GM18873 (cell line): Measurements from ENCODE around the gene FCN3.

Experiments used
- ATAC-seq: cut with Tn5 transposase; IDR thresholded peaks from one replicate; pipeline ENCODE4 v1.9.1; 2021; ENCODE audit warnings: mild to moderate bottlenecking, moderate library complexity, moderate number of reproducible peaks; ENCODE audit not compliant: unreplicated experiment, low FRiP score

Gene FCN3

GRCh38 chr1:27381969-27382762 is 7.5 kb upstream of the FCN3 start:
- ATAC-seq, result no peak

- ATAC-seq, result no peak
Measured at GRCh38 chr1:27380766-27381733, 6.4 kb upstream of the FCN3 start.

DNA sequence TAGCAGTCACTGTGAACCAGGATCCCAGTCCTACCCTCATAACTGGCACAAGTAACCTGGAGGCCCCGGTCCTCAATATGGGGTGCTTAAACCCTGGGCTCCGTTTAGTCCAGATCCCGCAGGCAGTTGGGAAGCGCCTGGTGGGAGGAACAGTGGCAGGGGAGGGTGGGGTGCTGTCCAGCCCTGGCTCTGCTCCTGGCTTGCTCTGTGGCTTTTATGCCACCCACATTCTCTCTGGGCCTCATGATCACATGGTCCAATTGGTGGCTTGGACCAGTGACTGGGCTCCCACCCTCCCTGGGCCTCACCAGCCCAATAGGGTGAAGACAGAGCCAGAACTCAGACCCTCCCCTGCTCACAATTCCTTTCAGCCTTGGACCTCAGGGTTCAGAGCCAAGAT is 5.6 kb upstream of the FCN3 start:
- no peak for ATAC-seq

- no peak for ATAC-seq
Measured at GRCh38 chr1:27379564-27380122, 5.0 kb upstream of the FCN3 start.

- no peak for ATAC-seq
Measured at GRCh38 chr1:27377760-27378495, 3.3 kb upstream of the FCN3 start.

DNA sequence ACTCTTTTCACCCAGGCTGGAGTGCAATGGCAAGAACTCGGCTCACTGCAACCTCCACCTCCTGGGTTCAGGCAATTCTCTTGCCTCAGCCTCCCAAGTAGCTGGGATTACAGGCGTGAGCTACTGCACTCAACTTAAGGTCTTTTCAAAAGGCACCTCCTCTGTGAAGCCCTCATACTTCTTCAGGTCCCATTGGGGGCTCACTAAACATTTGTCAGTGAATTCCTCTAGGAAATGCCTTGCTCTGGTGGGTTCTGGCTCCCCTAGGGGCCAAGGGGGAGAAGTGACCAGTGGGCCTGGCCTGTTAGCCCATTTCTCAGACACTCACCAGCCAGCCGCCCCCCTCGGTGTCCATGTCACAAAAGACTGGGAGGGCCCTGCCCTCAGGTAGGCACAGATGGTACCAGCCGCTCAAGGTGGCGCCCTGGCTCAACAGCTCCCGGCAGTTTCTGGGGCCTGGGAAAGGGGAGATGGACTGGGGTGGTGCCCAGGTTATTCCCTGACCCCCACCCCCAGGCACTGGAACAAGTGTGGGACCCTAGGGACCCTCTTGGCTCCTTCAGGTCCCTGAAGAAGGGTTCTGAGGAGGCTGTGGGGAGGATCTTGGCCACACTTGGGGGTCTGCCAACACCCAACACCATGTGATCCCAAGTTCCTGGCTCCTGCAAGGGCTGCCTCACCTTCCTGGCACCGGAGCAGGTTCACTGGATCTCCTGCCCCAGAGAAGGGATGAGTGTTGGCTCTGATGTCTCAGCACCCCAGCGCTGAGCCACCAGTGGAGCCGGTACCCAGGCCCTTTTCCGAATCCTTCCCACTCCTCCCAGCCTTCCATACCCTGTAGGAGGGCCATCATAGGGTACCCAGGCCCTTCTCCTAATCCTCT is 1.6 kb downstream of the FCN3 start:
- no peak for ATAC-seq

DNA sequence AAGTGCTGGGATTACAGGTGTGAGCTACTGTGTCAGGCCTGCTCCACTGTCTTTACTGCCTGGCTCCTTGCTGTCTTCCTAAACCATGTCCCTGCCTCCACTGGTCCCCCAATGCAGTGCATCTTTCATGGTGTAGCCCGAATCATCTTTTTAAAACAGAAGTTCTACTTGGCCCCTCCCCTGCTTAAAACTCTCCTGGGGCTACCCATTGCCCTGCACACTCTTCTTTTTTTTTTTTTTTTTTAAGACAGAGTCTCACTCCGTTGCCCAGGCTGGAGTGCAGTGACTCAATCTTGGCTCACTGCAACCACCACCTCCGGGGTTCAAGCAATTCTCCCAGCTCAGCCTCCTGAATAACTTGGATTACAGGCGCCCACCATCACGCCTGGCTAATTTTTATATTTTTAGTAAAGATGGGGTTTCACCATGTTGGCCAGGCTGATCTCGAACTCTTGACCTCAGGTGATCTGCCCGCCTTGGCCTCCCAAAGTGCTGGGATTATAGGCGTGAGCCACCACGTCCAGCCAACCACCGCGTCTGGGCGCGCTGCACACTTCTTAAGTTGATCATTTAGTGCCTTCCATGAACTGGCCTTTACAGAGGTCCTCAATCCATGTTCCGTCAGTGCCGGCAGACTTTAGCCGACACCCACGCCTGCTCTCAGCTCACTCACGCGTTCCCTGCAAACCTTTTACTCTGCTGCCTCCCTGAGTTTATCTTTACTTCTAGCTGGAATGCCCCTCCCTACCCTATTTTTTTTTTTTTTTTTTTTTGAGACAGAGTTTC is 2.4 kb downstream of the FCN3 start:
- no peak for ATAC-seq

DNA sequence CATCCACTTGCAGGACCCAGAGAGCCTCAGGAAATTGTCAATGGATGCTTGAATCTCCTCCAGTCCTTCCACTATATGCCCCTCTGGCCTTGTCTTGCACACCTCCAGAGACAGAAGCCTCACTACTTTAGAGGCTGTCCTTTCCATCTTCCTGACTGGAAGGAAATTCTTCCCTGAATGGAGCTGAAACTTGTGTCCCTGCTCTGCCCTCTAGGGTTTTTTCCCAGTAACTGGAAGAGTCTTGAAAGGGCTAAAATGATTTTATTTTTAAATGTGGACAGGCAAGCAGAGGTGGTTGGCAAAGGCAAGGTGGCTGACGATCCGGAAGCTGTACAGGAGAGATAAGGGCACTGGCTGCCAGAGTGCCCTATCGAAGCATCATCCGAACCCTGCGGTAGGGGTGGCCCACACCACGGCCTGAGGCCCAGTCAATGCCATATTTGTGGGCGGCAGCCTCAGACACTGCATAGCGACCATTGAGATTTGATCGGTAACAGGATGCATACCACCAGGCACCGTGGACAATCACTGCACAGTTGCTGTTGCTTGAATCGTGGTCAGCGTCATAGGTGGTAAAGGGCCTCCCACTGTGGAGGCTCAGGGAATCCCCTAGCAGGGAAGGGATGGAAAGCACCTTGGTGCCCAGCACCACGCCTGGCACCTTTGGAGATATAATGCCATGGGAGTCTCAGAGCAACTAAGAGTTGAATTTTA is 5.6 kb downstream of the FCN3 start:
- ATAC-seq, result no peak

GRCh38 chr1:27367160-27367650 is 7.4 kb downstream of the FCN3 start:
- ATAC-seq, result no peak

- no peak for ATAC-seq
Measured at GRCh38 chr1:27366411-27367159, 8.0 kb downstream of the FCN3 start, which contains the start of gene MAP3K6. TSS of gene MAP3K6 (minus strand) at chr1:27366961. CDS start at chr1:27366597, 364 bp downstream.

GRCh38 chr1:27366113-27366410 is 8.6 kb downstream of the FCN3 start:
- no peak for ATAC-seq

- ATAC-seq, result no peak
Measured at GRCh38 chr1:27365372-27366112, 9.1 kb downstream of the FCN3 start.

DNA sequence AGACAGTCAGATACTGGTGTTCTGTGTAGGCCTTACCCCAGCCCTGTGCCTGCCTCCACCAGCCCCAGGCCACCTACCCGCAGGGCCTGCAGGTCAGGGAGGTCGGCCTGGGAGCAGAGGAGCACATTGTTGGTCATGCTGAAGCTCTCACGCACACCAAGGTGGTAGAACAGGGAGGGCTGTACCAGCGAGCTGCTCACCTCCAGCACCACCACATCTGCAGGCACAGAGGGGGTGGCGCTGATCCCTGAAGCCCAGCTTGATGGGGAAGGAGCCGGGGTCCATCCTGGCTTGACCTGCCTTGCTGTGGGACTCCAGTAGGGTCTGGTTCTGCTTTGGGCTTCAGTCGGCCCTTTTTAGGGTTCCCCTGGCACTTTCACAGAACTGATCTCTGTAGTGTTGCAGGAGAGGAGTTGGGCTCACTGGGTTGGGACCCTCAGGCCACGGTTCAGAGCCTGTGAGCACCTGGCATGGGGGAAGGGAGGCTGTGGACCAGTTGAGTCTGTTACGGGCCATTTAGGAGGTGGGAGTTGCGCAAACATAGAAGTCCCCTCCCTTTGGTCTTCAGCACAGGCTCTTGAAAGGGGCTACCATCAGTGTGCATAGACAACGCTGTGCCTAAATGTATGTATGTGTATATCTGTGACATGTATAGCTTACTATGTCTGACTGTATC is 9.8 kb downstream of the FCN3 start:
- no peak for ATAC-seq

DNA sequence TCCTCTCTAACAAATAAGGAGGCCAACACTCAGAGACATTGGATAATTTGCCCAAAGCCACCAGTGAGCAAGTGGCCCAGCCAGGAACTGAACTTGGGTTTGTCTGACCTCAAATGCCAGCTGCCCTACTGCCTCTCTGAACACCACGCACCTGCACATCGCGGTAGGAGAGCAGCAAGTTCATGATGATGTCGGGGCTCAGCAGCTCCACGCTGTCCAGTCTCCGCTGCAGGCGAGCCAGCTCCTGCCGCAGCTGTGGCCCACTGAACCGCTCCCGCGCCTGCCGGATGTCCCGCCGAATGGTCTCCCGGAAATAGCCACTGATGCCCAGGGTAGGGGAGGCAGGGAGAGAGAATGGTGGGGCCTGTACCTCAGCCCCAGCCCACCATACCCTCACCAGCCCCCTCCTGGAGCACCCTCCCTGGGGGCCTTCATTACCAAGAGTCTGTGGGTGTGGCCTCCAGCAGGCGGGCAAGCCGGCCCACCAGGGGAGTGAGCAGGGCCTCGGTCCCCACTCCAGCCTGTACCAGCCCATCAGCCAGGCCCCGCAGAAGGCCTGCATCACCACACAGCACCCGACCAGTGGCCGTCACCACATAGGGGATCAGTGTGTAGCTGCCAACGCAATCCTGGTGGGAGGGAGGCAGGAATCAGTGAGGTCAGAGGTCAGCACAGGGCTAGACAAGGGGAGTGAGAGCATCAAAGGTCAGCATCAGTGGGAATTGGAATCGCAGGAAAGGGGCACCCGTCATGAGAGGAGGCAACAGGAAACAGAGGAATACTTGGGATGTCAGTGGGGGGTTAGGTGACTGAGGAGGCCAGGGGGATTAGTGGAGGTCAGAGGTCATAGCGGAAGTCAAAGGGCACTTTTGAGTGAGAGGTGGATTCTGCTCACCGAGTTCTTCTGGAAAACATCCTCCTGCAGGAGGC is 10.6 kb downstream of the FCN3 start:
- no peak for ATAC-seq

DNA sequence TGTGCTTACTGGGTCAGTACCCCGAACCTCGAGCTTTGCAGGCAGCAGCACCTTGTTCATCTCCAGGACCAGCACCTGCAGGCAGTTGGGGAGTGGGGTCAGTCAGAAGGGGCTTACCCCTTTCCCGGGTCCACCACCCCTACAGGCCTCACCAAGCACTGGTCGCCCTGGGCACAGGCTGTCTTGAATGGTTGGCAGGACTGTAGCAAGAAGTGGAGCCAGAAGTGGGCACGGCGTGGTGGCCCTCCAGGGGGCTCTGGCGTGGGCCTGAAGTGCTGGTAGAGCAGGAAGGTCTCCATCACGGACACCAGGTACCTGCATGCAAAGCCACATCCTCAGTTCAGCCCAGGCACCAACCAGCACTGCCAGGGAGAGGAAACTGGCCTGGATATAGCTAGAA is 13.1 kb downstream of the FCN3 start:
- ATAC-seq, result no peak
